Stomach smooth muscle (tissue), 2 donors: ENCODE data around the gene IGFL2.

ENCODE experiments used
- H3K27ac ChIP-seq: one replicate; pipeline ENCODE4 v1.7.0; 2013; ENCODE audit warnings: mild to moderate bottlenecking, low read length, inconsistent platforms
- H3K27me3 ChIP-seq, 2 donors: one replicate each; pipeline ENCODE4 v1.7.0; 2013; ENCODE audit warnings: low read length in 2 of 2; ENCODE audit not compliant: insufficient read depth in 2 of 2, control insufficient read depth in 1 of 2
- H3K36me3 ChIP-seq, 2 donors: one replicate each; pipeline ENCODE4 v1.7.0; 2013; ENCODE audit warnings: low read length in 2 of 2; ENCODE audit not compliant: control insufficient read depth in 2 of 2, insufficient read depth in 2 of 2
- H3K4me1 ChIP-seq: one replicate; pipeline ENCODE4 v1.7.0; 2013; ENCODE audit warnings: low read length; ENCODE audit not compliant: control insufficient read depth, insufficient read depth
- H3K4me3 ChIP-seq, 2 donors: one replicate each; pipeline ENCODE4 v1.7.0; 2013; ENCODE audit warnings: low read length in 2 of 2
- H3K9ac ChIP-seq, 2 donors: one replicate each; pipeline ENCODE4 v1.7.0; 2013; ENCODE audit warnings: low read length in 2 of 2, mild to moderate bottlenecking in 1 of 2
- H3K9me3 ChIP-seq, 2 donors: one replicate each; pipeline ENCODE4 v1.7.0; 2013; ENCODE audit warnings: low read length in 2 of 2; ENCODE audit not compliant: control insufficient read depth in 2 of 2
- donor health status: healthy.
- donor health status: Pancreatic carcinoma.

The IGFL2 gene

DNA sequence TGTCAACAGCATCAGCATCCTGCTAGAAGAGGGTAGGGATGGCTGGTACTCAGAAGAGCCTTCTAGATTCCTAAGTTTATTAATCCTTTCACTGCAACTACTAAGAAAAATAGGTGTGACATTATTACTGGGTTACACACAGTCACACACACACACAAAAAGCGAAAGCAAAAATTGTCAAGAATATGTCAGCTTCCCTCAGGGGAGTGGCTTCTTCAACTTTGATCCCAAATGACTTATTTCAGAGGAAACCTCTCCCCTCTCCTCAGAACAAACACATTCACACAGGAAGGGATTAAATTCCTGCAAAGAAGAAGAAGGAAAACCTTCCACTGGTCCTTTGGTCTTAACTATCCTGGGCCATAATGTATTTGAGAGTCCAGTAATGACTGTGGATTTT lies 61.4 kb downstream of the IGFL2 start:
- no peaks in the 10 kb centered on the region for H3K9me3 ChIP-seq
- no peak overlapping the region for H3K27ac ChIP-seq
- H3K9ac ChIP-seq: no peak overlapping the region
- H3K27me3 ChIP-seq: no peaks in the 10 kb centered on the region
- no peaks in the 10 kb centered on the region for H3K36me3 ChIP-seq
- H3K4me3 ChIP-seq: no peak overlapping the region
- H3K4me1 ChIP-seq: peaks cover 13% of the 10 kb centered on the region

DNA sequence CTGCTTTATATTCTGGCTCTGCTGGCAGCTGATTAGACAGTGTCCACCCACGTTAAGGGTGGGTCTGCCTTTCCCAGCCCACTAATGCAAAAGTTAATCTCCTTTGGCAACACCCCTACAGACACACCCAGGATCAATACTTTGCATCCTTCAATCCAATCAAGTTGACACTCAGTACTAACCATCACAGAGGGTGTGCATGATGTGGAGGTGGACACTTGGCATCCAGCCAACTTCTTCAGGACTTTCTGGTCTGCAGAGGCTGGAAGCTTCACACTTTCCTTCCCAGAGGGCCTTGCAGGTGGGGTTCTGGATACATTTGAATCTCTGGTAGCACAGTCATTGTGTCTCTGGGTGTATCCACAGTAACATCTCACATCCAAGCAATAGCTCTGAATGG lies 62.6 kb downstream of the IGFL2 start:
- H3K27ac ChIP-seq: no peak overlapping the region
- H3K27me3 ChIP-seq: no peaks in the 10 kb centered on the region
- peaks cover 13% of the 10 kb centered on the region for H3K4me1 ChIP-seq
- H3K9me3 ChIP-seq: no peaks in the 10 kb centered on the region
- no peaks in the 10 kb centered on the region for H3K36me3 ChIP-seq
- H3K4me3 ChIP-seq: no peak overlapping the region
- H3K9ac ChIP-seq: no peak overlapping the region
